ENCODE data around the gene ARHGEF12. TPM values are rescaled to one million over a fixed set of nuclear protein-coding genes. Genes with fewer than 3 reads are reported as not detected.

ARHGEF12 gene
- polyA plus RNA-seq, 2 of the 4 experiments (the other 2 are of a cell fraction), result 16.7 to 27.2 TPM

- WGBS (ENCODE audit: missing lambda C conversion rate), result 70% methylated on average over 6 of the region's 6 CpGs
- H3K4me2 ChIP-seq, result no peak overlapping the region
Measured at GRCh38 chr11:120482149-120482548, 145.9 kb downstream of the ARHGEF12 start.

GRCh38 chr11:120484722-120485121 is 148.5 kb downstream of the ARHGEF12 start:
- DNase-seq (ENCODE audit: low read depth in 1 of 2, low spot score in 1 of 2) (no peak), FAIRE-seq (no peak), ATAC-seq (no peak)
- H3K4me1 ChIP-seq, result no peaks in the 10 kb centered on the region; the same call in 2 of the 3 replicates
- no peak for TF ChIP-seq ZC3H11A (IDR thresholded peaks at IDR 0.05)
- no peak for TF ChIP-seq ZSCAN20 (CRISPR knock-in tag; IDR thresholded peaks at IDR 0.05)
- TF ChIP-seq HOXA7 (CRISPR knock-in tag; IDR thresholded peaks at IDR 0.05), result no peak
- no peak for TF ChIP-seq EHF (CRISPR knock-in tag; IDR thresholded peaks at IDR 0.05)
- no peak for TF ChIP-seq ZFP36 (IDR thresholded peaks at IDR 0.05; ENCODE audit: borderline replicate concordance, partially characterized antibody)
- TF ChIP-seq POLR2AphosphoS2 (conservative IDR thresholded peaks at IDR 0.05; ENCODE audit: low read length), result no peak
- no peak for TF ChIP-seq E2F6 (IDR thresholded peaks at IDR 0.05; ENCODE audit: borderline replicate concordance, low read depth)
- TF ChIP-seq EHMT2 (IDR thresholded peaks at IDR 0.05; ENCODE audit: low read depth), result no peak
- no peak for TF ChIP-seq HOXB5 (CRISPR knock-in tag; IDR thresholded peaks at IDR 0.05)
- TF ChIP-seq, protein P1, sequence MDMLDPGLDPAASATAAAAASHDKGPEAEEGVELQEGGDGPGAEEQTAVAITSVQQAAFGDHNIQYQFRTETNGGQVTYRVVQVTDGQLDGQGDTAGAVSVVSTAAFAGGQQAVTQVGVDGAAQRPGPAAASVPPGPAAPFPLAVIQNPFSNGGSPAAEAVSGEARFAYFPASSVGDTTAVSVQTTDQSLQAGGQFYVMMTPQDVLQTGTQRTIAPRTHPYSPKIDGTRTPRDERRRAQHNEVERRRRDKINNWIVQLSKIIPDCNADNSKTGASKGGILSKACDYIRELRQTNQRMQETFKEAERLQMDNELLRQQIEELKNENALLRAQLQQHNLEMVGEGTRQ (IDR thresholded peaks at IDR 0.05), result no peak
- no peak for TF ChIP-seq FOSB (CRISPR knock-in tag; IDR thresholded peaks at IDR 0.05)
- no peak for TF ChIP-seq HOXB13 (CRISPR knock-in tag; IDR thresholded peaks at IDR 0.05; ENCODE audit: low read depth)
- TF ChIP-seq KDM5A (IDR thresholded peaks at IDR 0.05), result no peak
- TF ChIP-seq ZNF302 (CRISPR knock-in tag; IDR thresholded peaks at IDR 0.05), result no peak
- no peak overlapping the region for H3K4me2 ChIP-seq
- 86% methylated on average over 2 of the region's 3 CpGs for WGBS (ENCODE audit: missing lambda C conversion rate)
- CTCF ChIA-PET, result no interaction called here
- no peak overlapping the region for H3K4me3 ChIP-seq
- no peak overlapping the region for H3K27ac ChIP-seq
- no peaks in the 10 kb centered on the region for H3K9me3 ChIP-seq
- POLR2A ChIA-PET, result no interaction called here

More at GRCh38 chr11:120482149-120482548, 145.9 kb downstream of the ARHGEF12 start:
- no peak overlapping the region for H3K27ac ChIP-seq
- no peak for FAIRE-seq
- H3K4me3 ChIP-seq, result no peak overlapping the region
- no peaks in the 10 kb centered on the region; the same call in 2 of the 3 replicates for H3K4me1 ChIP-seq
- no peaks in the 10 kb centered on the region for H3K9me3 ChIP-seq
- DNase-seq (ENCODE audit: low read depth in 1 of 2, low spot score in 1 of 2), result peak in 1 of 2 experiments; percentile 2
- ATAC-seq, result no peak
- TF ChIP-seq FOSL2 (IDR thresholded peaks at IDR 0.05) (no peak), FOSL2 (CRISPR knock-in tag; IDR thresholded peaks at IDR 0.05) (no peak), JUN (IDR thresholded peaks at IDR 0.05) (no peak), RARB (CRISPR knock-in tag; IDR thresholded peaks at IDR 0.05) (no peak), TP53 (CRISPR knock-in tag; IDR thresholded peaks at IDR 0.05) (no peak), RFX5 (IDR thresholded peaks at IDR 0.05) (no peak)
- CTCF ChIA-PET, result interaction anchor here (0.6 to 1.7 kb wide), 2 partner anchors 15 to 146 kb away, joined by 4 read pairs; partner anchors contain the start of gene ARHGEF12
- POLR2A ChIA-PET, result no interaction called here

GRCh38 chr11:120486138-120486537 is 149.9 kb downstream of the ARHGEF12 start:
- 98% methylated on average over 5 of the region's 5 CpGs for WGBS (ENCODE audit: missing lambda C conversion rate)
- no peak overlapping the region for H3K4me2 ChIP-seq
- no peak overlapping the region for H3K27ac ChIP-seq
- no peak overlapping the region for H3K4me3 ChIP-seq
- no peak for DNase-seq (ENCODE audit: low read depth in 1 of 2, low spot score in 1 of 2)
- ATAC-seq, result no peak
- ChIA-PET CTCF (no interaction called here), POLR2A (no interaction called here)
- H3K9me3 ChIP-seq, result no peaks in the 10 kb centered on the region
- no peaks in the 10 kb centered on the region; the same call in 2 of the 3 replicates for H3K4me1 ChIP-seq
- TF ChIP-seq KDM5A (IDR thresholded peaks at IDR 0.05), result no peak
- TF ChIP-seq JUN (IDR thresholded peaks at IDR 0.05), result no peak
- TF ChIP-seq, protein P2, sequence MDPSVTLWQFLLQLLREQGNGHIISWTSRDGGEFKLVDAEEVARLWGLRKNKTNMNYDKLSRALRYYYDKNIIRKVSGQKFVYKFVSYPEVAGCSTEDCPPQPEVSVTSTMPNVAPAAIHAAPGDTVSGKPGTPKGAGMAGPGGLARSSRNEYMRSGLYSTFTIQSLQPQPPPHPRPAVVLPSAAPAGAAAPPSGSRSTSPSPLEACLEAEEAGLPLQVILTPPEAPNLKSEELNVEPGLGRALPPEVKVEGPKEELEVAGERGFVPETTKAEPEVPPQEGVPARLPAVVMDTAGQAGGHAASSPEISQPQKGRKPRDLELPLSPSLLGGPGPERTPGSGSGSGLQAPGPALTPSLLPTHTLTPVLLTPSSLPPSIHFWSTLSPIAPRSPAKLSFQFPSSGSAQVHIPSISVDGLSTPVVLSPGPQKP (IDR thresholded peaks at IDR 0.05; ENCODE audit: low read depth, low read length), result no peak
- no peak for TF ChIP-seq FOSB (CRISPR knock-in tag; IDR thresholded peaks at IDR 0.05)
- no peak for TF ChIP-seq RFX5 (IDR thresholded peaks at IDR 0.05)
- no peak for TF ChIP-seq POLR2A (IDR thresholded peaks at IDR 0.05; ENCODE audit: low read length)
- no peak for TF ChIP-seq NFE2L2 (conservative IDR thresholded peaks at IDR 0.05; ENCODE audit: low read length)
- TF ChIP-seq CEBPB (IDR thresholded peaks at IDR 0.05), result no peak
- no peak for TF ChIP-seq EP300 (IDR thresholded peaks at IDR 0.05)
- TF ChIP-seq HEYL (CRISPR knock-in tag; IDR thresholded peaks at IDR 0.05), result no peak
- no peak for TF ChIP-seq NR3C1 (IDR thresholded peaks at IDR 0.05)
- no peak for TF ChIP-seq ZNF302 (CRISPR knock-in tag; IDR thresholded peaks at IDR 0.05)
- FAIRE-seq, result no peak
